HCT116 (cell line): ENCODE data around the gene SFXN5. TPM values are rescaled to one million over a fixed set of nuclear protein-coding genes. Genes with fewer than 3 reads are reported as not detected.

Experiments
- ATAC-seq: fragments of 200-7000 bp; cut with Tn5 transposase; 2 replicates; pipeline ENCODE4 v1.9.1; 2020; ENCODE audit warnings: mild to moderate bottlenecking, moderate library complexity
- BruUV-seq: library from RNA; stranded (reverse); fragments of 400-500 nt; replicated peaks from 2 replicates; lab custom pipeline; 2021; lab: Mats Ljungman, UMichigan
- CTCF ChIA-PET: fragments of 300-600 bp; sonication (Branson Sonifier 250); formaldehyde crosslinking; loops from one replicate; lab custom pipeline; 2021; ENCODE audit warnings: antibody characterized with exemption; lab: Charles Lee
- POLR2A ChIA-PET: fragments of 300-600, 350-600 bp; sonication (Branson Sonifier 250); formaldehyde crosslinking; loops from one replicate; lab custom pipeline; 2021; ENCODE audit warnings: antibody characterized with exemption; lab: Charles Lee
- RAD21 ChIA-PET, 2 experiments: fragments of 300-600 bp; sonication (Branson Sonifier 250); formaldehyde crosslinking; loops; one replicate each; lab custom pipeline; 2023; ENCODE audit warnings: low total read pairs in 2 of 2; ENCODE audit not compliant: uncharacterized antibody in 2 of 2, unreplicated experiment in 2 of 2, low non-redundant PET in 1 of 2; lab: Charles Lee
- DNase-seq: peaks from one replicate; pipeline ENCODE4 v3.0.0-alpha.2; 2010; ENCODE audit warnings: low read depth, low spot score
- H2AFZ ChIP-seq: fragments of 200-600 bp; shearing (Covaris generic), sonication (generic); 2 replicates; pipeline ENCODE4 v1.6.1; 2017; ENCODE audit warnings: low read depth, mixed run types, mixed read lengths, antibody characterized with exemption, low read length; ENCODE audit not compliant: poor library complexity, severe bottlenecking
- H3K27ac ChIP-seq: 2 replicates; pipeline ENCODE4 v1.5.1; 2012; ENCODE audit warnings: low read depth, low read length
- H3K27me3 ChIP-seq: fragments of 200-600 bp; sonication (generic); 2 replicates; pipeline ENCODE4 v1.6.1; 2016; ENCODE audit warnings: mixed run types, low read length, mixed read lengths; ENCODE audit not compliant: insufficient read depth
- H3K36me3 ChIP-seq, 2 experiments: fragments of 200-500 bp in 1 of 2; fragments of 200-600 bp in 1 of 2; sonication (Bioruptor generic) in 1 of 2; sonication (generic) in 1 of 2; 2 replicates each; pipeline versions ENCODE4 v1.5.1 to v1.6.1; 2014 to 2016; ENCODE audit warnings: low read length in 2 of 2, inconsistent platforms in 1 of 2, mixed read lengths in 1 of 2, mixed run types in 1 of 2; ENCODE audit not compliant: insufficient read depth in 2 of 2, control insufficient read depth in 1 of 2
- H3K4me1 ChIP-seq, 2 experiments: fragments of 200-600 bp in 1 of 2; sonication (generic) in 1 of 2; 2 replicates each; pipeline versions ENCODE4 v1.5.1 to v1.6.1; 2012 to 2017; ENCODE audit warnings: low read length in 2 of 2, inconsistent platforms in 1 of 2, mild to moderate bottlenecking in 1 of 2, mixed read lengths in 1 of 2, mixed run types in 1 of 2, moderate library complexity in 1 of 2; ENCODE audit not compliant: insufficient read depth in 2 of 2, control insufficient read depth in 1 of 2
- H3K4me2 ChIP-seq: fragments of 200-600 bp; sonication (generic); 2 replicates; pipeline ENCODE4 v1.6.1; 2017; ENCODE audit warnings: mixed run types, low read length, mixed read lengths
- H3K4me3 ChIP-seq, 2 experiments: fragments of 200-600 bp in 1 of 2; sonication (generic) in 1 of 2; replicated peaks in 1 of 2; 2 replicates each; pipeline ENCODE4 v1.5.1; 2011 to 2016; ENCODE audit warnings: low read length in 2 of 2, control low read depth in 1 of 2, low read depth in 1 of 2, mild to moderate bottlenecking in 1 of 2, mixed read lengths in 1 of 2, mixed run types in 1 of 2
- H3K79me2 ChIP-seq: fragments of 200-600 bp; sonication (generic); 2 replicates; pipeline ENCODE4 v1.6.1; 2017; ENCODE audit warnings: mild to moderate bottlenecking, mixed run types, low read length, moderate library complexity, mixed read lengths; ENCODE audit not compliant: insufficient read depth
- H3K9ac ChIP-seq: fragments of 200-600 bp; sonication (generic); 2 replicates; pipeline ENCODE4 v1.6.1; 2016; ENCODE audit warnings: low read length, mixed read lengths
- H3K9me2 ChIP-seq: fragments of 200-600 bp; sonication (generic), shearing (Covaris generic); 2 replicates; pipeline ENCODE4 v1.6.1; 2017; ENCODE audit warnings: mixed run types, mild to moderate bottlenecking, moderate library complexity; ENCODE audit not compliant: insufficient read depth
- H3K9me3 ChIP-seq, 2 experiments: fragments of 200-500 bp in 1 of 2; fragments of 200-600 bp in 1 of 2; sonication (Bioruptor generic) in 1 of 2; sonication (generic) in 1 of 2; 2 replicates each; pipeline ENCODE4 v1.6.1; 2014 to 2017; ENCODE audit warnings: low read length in 2 of 2, mixed read lengths in 2 of 2, inconsistent platforms in 1 of 2, low read depth in 1 of 2, mild to moderate bottlenecking in 1 of 2, mixed run types in 1 of 2, moderate library complexity in 1 of 2; ENCODE audit not compliant: control insufficient read depth in 1 of 2, insufficient read depth in 1 of 2
- H4K20me1 ChIP-seq: fragments of 200-600 bp; sonication (generic), shearing (Covaris generic); 2 replicates; pipeline ENCODE4 v1.6.1; 2017; ENCODE audit warnings: mixed run types, mild to moderate bottlenecking, moderate library complexity; ENCODE audit not compliant: insufficient read depth
- CBX3 ChIP-seq: IDR thresholded peaks from 2 replicates; pipeline ENCODE4 v1.6.1; 2012; ENCODE audit warnings: low read depth
- CEBPB ChIP-seq: IDR thresholded peaks from 2 replicates; pipeline ENCODE4 v1.6.1; 2012; ENCODE audit warnings: low read depth
- ELF1 ChIP-seq: IDR thresholded peaks from 2 replicates; pipeline ENCODE4 v1.6.1; 2012; ENCODE audit warnings: low read depth, borderline replicate concordance
- EZH2 ChIP-seq: fragments of 200-600 bp; sonication (generic); IDR thresholded peaks from 2 replicates; pipeline ENCODE4 v1.6.1; 2017; ENCODE audit warnings: antibody characterized with exemption, mixed run types
- EZH2phosphoT487 ChIP-seq: fragments of 200-600 bp; IDR thresholded peaks from 2 replicates; pipeline ENCODE4 v1.6.1; 2018; ENCODE audit warnings: antibody characterized with exemption, borderline replicate concordance
- FOSL1 ChIP-seq: IDR thresholded peaks from 2 replicates; pipeline ENCODE4 v1.6.1; 2012; ENCODE audit warnings: low read depth
- RAD21 ChIP-seq: IDR thresholded peaks from 2 replicates; pipeline ENCODE4 v1.6.1; 2012; ENCODE audit warnings: low read depth, mild to moderate bottlenecking
- SIN3A ChIP-seq: IDR thresholded peaks from 2 replicates; pipeline ENCODE4 v1.6.1; 2012; ENCODE audit warnings: low read depth
- TCF7L2 ChIP-seq: IDR thresholded peaks from 2 replicates; pipeline ENCODE4 v1.7.0; 2011; ENCODE audit warnings: borderline replicate concordance, inconsistent platforms; ENCODE audit not compliant: insufficient read depth, insufficient read length; ENCODE audit errors: extremely low read depth
- YY1 ChIP-seq: IDR thresholded peaks from 2 replicates; pipeline ENCODE4 v1.6.1; 2011; ENCODE audit warnings: low read length, low read depth, moderate library complexity, mild to moderate bottlenecking; ENCODE audit not compliant: insufficient replicate concordance; ENCODE audit errors: extremely low read depth
- ZNF274 ChIP-seq: fragments of 200-500 bp; sonication (Bioruptor generic); IDR thresholded peaks from 2 replicates; pipeline ENCODE4 v1.6.1; 2014; ENCODE audit warnings: mild to moderate bottlenecking, low read depth, low read length, inconsistent platforms
- intact Hi-C: fragments of 100-400 bp; cut with micrococcal nuclease; formaldehyde crosslinking; loops from 2 replicates; pipeline ENCODE4 v1.10.0; 2022
- total RNA-seq: library from RNA; stranded (reverse); gene quantifications from one replicate; pipeline ENCODE4 v1.2.1, GENCODE V29; 2021; ENCODE audit not compliant: unreplicated experiment
- TF ChIP-seq, protein P1 (sequence below): IDR thresholded peaks from 2 replicates; pipeline ENCODE4 v1.6.1; 2011; ENCODE audit warnings: mild to moderate bottlenecking, low read length, moderate library complexity; ENCODE audit not compliant: insufficient replicate concordance; ENCODE audit errors: extremely low read depth

SFXN5 gene
- total RNA-seq, 1 experiment from 2014 or later = 10.0 TPM

DNA sequence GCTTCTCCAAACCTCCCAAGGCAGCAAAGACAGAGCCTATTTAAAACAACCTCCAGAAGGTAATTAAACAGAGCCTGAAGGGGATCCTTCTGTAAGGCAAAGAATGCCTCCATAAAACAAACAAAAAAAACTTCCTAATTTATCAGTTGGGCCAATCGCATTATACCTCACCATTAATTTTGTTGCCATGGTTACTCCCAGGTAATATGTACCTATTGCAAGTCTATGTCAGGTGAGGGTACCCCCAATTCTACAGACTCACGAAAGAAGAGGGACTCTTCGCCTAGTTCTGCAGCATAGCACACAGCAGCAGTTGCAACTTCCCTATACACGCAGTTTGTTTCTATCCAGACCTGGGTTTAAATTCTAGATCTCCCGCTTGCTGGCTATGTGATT, 38.8 kb downstream of the SFXN5 start:
- Histone ChIP-seq H3K27me3 (no peaks in the 10 kb centered on the region), H3K79me2 (no peaks in the 10 kb centered on the region), H4K20me1 (no peaks in the 10 kb centered on the region), H2AFZ (no peak overlapping the region), H3K4me2 (no peak overlapping the region), H3K9ac (no peak overlapping the region), H3K36me3 (no peaks in the 10 kb centered on the region), H3K4me1 (peaks cover 3 to 21% of the 10 kb centered on the region in 2 experiments; a peak in 3 of 4 replicates), H3K9me2 (no peaks in the 10 kb centered on the region), H3K4me3 (no peak overlapping the region), H3K9me3 (no peaks in the 10 kb centered on the region), H3K27ac (no peak overlapping the region)
- no peak for ATAC-seq
- CTCF ChIA-PET = no interaction called here
- RAD21 ChIA-PET = no interaction called here
- TF ChIP-seq YY1 = no peak
- no peak for TF ChIP-seq FOSL1
- TF ChIP-seq EZH2 = no peak
- no peak for TF ChIP-seq TCF7L2
- no peak for TF ChIP-seq EZH2phosphoT487
- TF ChIP-seq ZNF274 = no peak
- no peak for TF ChIP-seq CBX3
- no peak for TF ChIP-seq RAD21
- POLR2A ChIA-PET = no interaction called here
- intact Hi-C loops = no loop called here
- no TSS peak for BruUV-seq
- no peak for DNase-seq

DNA sequence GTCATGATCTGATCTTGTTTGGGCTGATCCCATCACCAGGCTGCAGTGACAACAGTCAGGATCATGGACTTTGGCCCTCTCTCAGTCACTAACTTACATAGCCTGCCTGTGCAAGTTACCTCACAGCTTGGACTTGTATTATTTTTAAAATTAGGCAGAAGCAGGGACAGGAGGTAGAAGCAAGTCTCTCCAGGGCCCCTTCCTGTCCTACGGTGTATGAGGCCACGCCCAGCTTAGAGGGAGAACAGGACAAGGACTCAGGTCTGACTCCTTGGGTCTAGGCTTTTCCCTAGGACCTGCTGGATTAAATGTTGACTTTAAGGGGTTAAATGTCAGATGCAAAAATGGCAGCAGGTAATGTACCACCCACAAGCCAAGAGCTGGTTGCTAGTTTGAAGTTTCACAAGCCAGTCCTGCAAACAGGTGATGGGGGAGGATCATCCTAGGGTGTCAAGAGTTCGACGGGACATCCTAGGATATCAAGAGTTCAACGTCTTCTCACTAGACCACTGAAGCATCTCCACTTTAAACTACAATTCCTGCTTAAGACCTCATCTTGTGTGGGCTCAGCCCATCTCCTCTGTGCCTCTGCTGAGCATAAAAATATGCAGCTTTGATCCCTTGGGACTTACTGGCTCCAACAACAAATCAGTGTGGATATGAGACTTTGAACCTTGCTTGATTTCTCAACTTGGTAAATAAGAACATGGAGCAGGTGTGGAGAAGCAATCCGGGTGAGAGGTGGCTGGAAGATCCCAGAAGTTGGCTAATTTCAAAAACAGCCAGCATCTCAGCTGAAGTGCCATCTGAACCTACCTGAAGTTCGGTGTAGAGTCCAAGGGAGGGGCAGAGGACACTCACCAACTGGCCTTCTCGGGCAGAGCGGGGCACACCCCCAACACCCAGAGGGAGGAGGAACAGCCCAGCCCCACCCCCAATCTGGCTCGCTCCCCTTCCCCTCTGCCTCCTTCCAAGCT, 39.5 kb downstream of the SFXN5 start:
- Histone ChIP-seq H4K20me1 (no peaks in the 10 kb centered on the region), H2AFZ (no peak overlapping the region), H3K4me1 (peaks cover 3 to 21% of the 10 kb centered on the region in 2 experiments; a peak in 3 of 4 replicates), H3K36me3 (no peaks in the 10 kb centered on the region)
- DNase-seq = no peak
- TF ChIP-seq YY1 (no peak), ELF1 (no peak), CEBPB (no peak), SIN3A (no peak), CBX3 (no peak), RAD21 (no peak)
- TF ChIP-seq, protein P1, sequence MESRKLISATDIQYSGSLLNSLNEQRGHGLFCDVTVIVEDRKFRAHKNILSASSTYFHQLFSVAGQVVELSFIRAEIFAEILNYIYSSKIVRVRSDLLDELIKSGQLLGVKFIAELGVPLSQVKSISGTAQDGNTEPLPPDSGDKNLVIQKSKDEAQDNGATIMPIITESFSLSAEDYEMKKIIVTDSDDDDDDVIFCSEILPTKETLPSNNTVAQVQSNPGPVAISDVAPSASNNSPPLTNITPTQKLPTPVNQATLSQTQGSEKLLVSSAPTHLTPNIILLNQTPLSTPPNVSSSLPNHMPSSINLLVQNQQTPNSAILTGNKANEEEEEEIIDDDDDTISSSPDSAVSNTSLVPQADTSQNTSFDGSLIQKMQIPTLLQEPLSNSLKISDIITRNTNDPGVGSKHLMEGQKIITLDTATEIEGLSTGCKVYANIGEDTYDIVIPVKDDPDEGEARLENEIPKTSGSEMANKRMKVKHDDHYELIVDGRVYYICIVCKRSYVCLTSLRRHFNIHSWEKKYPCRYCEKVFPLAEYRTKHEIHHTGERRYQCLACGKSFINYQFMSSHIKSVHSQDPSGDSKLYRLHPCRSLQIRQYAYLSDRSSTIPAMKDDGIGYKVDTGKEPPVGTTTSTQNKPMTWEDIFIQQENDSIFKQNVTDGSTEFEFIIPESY = no peak
- TF ChIP-seq, all 23 proteins: peak for 0
- ChIA-PET POLR2A (no interaction called here), CTCF (no interaction called here), RAD21 (no interaction called here)
- Histone ChIP-seq H3K4me2 (no peak overlapping the region), H3K27ac (no peak overlapping the region), H3K9me2 (no peaks in the 10 kb centered on the region), H3K9ac (no peak overlapping the region), H3K79me2 (no peaks in the 10 kb centered on the region), H3K27me3 (no peaks in the 10 kb centered on the region), H3K9me3 (no peaks in the 10 kb centered on the region), H3K4me3 (no peak overlapping the region)
- intact Hi-C loops = no loop called here
- ATAC-seq = no peak
- no TSS peak for BruUV-seq
